Suppressor macrophage treated with lipopolysaccharide for 1 hour (primary cell): ENCODE data around the gene MRAS.
A peak's percentile ranks its signal among the peaks of the same experiment; 100 is the strongest.
"Not testable (repeated sequence)": the region's sequence is repeated elsewhere in the genome, so short reads cannot be mapped to it uniquely, and the experiment has no call there.

Experiments
- DNase-seq, 3 donors: peaks; one replicate each; pipeline ENCODE4 v3.0.0-alpha.2; 2020 to 2022

MRAS gene

GRCh38 chr3:138426211-138426610 is 77.8 kb downstream of the MRAS start:
- DNase-seq = peak; percentile 57 to 64 (median 61)

- not testable (repeated sequence) for DNase-seq
These were observed 78.4 kb downstream of the MRAS start for GRCh38 chr3:138426754-138427153.

DNA sequence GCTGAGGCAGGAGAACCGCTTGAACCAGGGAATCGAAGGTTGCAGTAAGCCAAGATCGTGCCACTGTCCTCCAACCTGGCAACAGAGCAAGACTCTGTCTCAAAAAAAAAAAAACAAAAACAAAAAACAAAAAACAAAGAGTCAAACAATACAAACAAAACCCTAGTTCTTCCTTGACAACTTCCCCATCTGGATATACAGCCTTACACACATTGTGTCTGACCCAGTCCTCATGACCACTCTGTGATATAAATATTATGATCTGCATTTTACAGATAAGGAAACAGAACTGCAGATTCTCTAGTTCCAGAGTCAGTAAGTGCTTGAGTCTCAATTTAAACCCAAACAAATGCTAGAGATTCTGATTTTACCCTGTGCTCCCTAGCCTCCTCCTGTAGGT is 81.3 kb downstream of the MRAS start:
- no peak for DNase-seq

DNA sequence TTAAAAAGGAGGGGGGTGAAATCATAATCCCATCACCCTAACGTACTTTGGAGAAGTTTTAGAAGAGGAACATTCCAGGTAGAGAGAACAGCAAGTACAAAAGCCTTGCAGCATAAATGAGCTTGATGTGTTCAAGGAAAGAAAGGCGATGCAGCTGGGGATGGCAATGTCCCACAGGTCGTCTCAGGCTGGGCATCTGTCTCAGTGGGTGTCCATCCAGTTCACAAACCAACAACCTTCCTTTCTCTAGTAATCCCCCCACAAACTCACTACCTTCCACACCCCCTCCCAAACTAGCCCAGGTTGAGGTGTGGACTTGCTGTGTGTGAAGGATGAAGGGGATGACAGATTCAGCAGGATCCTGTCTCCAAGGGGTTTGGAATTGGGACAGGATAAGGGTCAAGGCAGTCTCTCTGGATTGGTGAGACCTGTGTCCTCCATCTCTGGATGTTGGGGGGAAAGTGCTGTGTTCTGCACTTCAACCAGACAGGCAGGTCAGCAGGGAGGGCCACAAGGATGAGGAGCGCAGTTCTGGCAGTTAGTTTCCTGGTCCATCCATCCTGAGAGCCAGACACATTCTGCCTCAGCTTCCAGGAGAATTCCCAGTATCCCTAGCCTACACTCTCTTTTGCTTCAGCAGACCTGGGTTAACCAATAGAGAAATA is 84.3 kb downstream of the MRAS start:
- DNase-seq = no peak

GRCh38 chr3:138433892-138434275 is 85.5 kb downstream of the MRAS start:
- peak in 1 of 3 donors; percentile 17 for DNase-seq

GRCh38 chr3:138434276-138434874 is 86.0 kb downstream of the MRAS start, which contains the start of gene ESYT3:
Gene ESYT3 (plus strand): TSS chr3:138434616. CDS start chr3:138434799, 183 bp downstream.
- DNase-seq = peak; percentile 67 to 83 (median 70)

DNA sequence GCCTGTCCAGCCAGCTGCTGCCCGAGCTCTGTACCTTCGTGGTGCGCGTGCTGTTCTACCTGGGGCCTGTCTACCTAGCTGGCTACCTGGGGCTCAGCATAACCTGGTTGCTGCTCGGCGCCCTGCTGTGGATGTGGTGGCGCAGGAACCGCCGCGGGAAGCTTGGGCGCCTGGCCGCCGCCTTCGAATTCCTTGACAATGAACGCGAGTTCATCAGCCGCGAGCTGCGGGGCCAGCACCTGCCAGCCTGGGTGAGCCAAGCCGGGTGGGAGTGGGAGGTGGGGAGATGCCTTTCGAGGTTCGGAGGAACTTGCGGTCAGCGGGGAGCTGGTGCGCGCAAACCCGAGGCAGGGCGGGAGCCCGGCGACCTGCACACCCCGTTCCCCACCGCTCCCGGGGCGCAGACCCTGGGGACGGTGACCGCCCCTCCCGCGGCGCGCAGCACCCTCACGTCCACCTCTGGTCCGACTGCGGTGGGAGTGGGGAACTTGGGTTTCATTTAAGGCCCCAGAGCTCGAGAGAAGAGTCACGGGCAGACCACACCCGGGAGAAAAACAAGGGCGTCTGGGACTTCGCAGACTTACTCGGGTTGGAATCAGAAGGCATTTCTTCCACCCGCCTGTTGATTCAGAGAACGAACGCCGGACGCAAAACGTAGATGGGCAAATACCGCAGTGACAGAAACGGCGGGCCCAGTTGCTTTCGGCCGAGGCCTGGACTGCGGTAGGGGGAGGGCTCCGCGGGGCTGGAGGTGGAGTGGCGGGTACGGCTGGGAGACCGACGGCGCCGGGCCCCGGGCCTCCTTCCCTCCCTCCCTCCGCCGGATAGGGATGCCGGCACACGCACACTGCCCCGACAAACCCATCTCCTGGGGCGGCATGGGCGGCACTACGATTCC is 86.7 kb downstream of the MRAS start:
- DNase-seq = peak in 1 of 3 donors; percentile 18

GRCh38 chr3:138435840-138436239 is 87.5 kb downstream of the MRAS start:
- DNase-seq = no peak

DNA sequence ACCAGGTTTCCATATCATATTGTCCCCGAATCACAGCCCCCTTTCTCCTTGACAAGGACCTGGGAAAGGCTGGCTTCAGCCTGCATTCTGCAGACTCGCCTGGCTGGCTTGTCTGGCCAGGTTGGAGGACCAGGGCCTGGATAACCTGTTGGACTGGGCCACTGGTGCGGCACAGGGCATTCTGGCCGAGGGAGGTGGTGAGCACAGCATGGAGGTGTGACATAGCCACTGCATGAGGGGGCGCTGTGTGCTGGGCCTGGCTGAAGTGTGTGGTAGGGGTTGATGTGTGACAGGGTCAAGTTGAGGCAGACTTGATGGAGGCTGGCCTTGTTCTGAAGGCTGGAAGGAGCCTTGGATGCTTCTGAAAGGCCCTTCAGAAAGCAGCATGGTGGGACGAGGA is 88.9 kb downstream of the MRAS start:
- no peak for DNase-seq

GRCh38 chr3:138438896-138439295 is 90.5 kb downstream of the MRAS start:
- no peak for DNase-seq

DNA sequence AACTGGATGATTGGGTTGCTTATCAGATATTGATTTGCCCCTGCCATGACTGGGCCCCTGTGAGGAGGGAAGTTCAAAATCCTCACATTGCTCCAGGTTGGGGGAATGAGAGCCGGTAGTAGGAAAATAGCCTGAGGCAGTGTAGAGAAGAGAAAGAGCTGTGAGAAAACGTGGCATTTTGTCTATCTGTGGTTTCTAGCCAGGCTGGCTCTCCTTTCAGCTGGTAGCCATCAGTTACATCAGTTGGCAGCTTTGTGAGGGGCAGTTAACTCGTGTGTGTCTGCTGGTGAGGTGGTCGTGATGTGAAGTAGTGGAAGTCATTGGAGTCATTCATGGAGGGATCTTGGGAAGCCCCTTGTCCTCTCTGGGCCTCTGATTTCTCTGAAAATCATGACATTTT is 91.3 kb downstream of the MRAS start:
- no peak for DNase-seq

DNA sequence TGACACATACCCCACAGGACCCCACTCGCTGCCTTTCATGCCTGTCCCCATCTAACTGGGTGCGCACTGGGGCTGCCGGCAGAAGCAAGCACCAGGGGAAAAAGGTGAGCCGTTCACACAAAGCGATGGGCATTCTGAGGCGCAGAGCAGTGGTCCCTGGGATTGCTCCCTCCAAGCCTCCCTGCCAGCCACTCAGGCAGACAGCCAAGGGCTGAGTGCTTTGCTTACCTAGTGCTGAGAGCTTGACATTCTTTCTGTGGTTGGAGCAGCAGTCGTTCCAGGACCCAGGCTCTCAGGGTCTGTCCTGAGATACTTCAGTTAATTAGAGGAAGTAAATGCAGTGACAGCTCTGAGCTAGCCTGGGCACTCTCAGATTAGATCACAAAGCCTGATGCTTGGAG is 91.7 kb downstream of the MRAS start:
- no peak for DNase-seq

- no peak for DNase-seq
These were observed 92.2 kb downstream of the MRAS start for GRCh38 chr3:138440596-138440995.

GRCh38 chr3:138441256-138441655 is 92.9 kb downstream of the MRAS start:
- no peak for DNase-seq

- DNase-seq = peak in 2 of 3 donors; percentile 24 to 41
These were observed 93.4 kb downstream of the MRAS start for GRCh38 chr3:138441742-138442141.

DNA sequence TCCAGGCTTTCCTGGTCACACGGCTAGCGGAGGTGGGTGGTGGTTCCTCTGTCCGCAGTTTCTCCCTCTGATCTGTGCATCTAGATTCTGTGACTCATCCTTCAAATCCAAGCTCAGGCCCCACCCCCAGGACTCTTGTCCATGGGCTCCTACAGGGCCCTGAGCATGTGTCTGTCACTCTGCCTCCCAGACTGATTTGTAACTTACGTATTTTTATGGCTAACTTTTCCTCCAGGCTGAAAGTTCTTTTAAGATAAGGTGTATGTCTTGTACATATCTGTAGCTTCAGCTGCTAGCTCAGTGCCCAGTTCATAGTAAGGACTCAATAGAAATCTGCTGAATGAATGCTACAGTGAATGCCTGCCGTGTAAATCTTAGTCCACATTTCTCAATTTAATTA is 94.1 kb downstream of the MRAS start:
- DNase-seq = peak; percentile 58 to 73 (median 65)

DNA sequence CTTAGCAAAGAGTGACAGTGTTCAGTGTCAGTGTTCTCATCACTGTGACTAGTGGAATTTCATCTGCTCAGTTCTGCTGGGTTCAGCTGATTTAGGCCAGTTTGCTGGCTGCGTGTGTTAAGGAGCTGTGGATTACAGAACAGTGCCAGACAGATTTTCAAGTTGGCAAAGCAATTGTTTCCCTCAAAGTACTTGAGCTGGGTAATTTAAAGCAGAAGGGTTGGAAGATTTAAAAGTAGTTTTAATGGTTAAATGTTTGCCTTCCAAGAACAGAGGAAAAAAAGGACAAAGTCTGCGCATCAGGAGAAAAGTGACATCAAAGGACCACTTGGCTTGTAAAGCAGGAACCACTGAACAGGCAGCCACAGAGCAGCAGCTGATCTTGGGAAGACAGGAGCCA is 94.7 kb downstream of the MRAS start:
- DNase-seq = no peak

GRCh38 chr3:138443521-138444503 is 95.4 kb downstream of the MRAS start:
- DNase-seq = no peak

DNA sequence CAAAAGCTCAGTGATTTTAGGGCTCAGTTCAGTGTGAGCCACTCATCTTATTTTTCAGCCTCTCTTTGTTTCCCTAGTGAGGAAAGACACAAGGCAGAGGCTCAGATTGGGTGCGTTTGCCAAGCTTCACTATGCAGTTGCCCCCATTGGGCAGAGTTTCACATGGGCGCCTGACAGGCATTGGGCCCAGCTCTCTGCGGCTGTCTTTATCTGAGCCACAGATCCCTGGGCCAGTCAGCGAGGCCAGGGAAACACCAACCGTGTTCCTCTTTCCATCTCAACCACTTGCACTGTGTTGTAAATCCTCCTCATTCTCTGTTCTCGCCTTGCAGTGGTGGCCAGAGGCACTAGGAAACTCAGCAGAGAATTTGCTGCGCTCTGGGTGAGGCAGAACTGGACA is 96.9 kb downstream of the MRAS start:
- no peak for DNase-seq

DNA sequence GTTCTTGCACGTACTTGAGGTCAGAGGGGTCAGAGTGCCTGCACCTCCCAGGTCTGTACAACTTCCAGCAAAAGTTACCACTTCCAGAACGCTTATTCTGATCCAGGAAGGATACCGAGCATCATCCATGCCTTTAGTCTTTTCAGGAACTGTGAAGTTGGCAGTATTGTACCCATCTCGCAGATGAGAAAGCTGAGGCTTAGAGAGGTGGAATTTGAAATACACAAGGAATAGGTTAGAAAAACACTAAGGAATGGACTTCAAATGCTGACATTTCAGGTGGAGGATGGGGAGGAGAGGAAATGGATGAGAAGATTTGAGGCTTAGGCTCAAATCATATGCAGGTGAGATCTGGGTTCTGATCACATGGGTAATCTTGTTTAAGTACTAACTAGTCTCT is 97.3 kb downstream of the MRAS start:
- no peak for DNase-seq

GRCh38 chr3:138448631-138449030 is 100.3 kb downstream of the MRAS start:
- no peak for DNase-seq

GRCh38 chr3:138449490-138449889 is 101.1 kb downstream of the MRAS start:
- DNase-seq = no peak
